ENCODE data around the gene TNKS2. TPM values are rescaled to one million over a fixed set of nuclear protein-coding genes. Genes with fewer than 3 reads are reported as not detected.

TNKS2 gene
- total RNA-seq, 2 donors from 2014 or later: 38.5 to 43.2 TPM

- Histone ChIP-seq H3K4me3 (no peak overlapping the region), H3K9me3 (no peaks in the 10 kb centered on the region), H3K36me3 (peaks cover 0 to 5% of the 10 kb centered on the region in 2 donors), H3K27me3 (replicated peaks; ENCODE audit: insufficient read depth) (no peaks in the 10 kb centered on the region), H3K4me1 (replicated peaks) (no peaks in the 10 kb centered on the region), H3K27ac (no peak overlapping the region)
- 73% methylated on average over 2 of the region's 2 CpGs for WGBS
- TF ChIP-seq POLR2AphosphoS5 (IDR thresholded peaks at IDR 0.05) (no peak), CTCF (IDR thresholded peaks at IDR 0.05) (no peak), POLR2A (IDR thresholded peaks at IDR 0.05) (no peak)
- no peak for DNase-seq (ENCODE audit: low spot score)
- intact Hi-C loops (cut with DNase I): no loop called here
Observed at GRCh38 chr10:91816981-91817380, 18.8 kb downstream of the TNKS2 start.

- Histone ChIP-seq H3K4me3 (no peak overlapping the region), H3K4me1 (replicated peaks) (no peaks in the 10 kb centered on the region), H3K36me3 (peaks cover 0 to 5% of the 10 kb centered on the region in 2 donors), H3K9me3 (no peaks in the 10 kb centered on the region), H3K27ac (no peak overlapping the region), H3K27me3 (replicated peaks; ENCODE audit: insufficient read depth) (no peaks in the 10 kb centered on the region)
- intact Hi-C loops (cut with DNase I): no loop called here
- 83% methylated on average over 3 of the region's 3 CpGs for WGBS
- DNase-seq (ENCODE audit: low spot score): no peak
- no peak for TF ChIP-seq CTCF (IDR thresholded peaks at IDR 0.05)
- TF ChIP-seq POLR2A (IDR thresholded peaks at IDR 0.05): no peak
- no peak for TF ChIP-seq POLR2AphosphoS5 (IDR thresholded peaks at IDR 0.05)
Observed at GRCh38 chr10:91820144-91820543, 21.9 kb downstream of the TNKS2 start.

- H3K27me3 ChIP-seq (replicated peaks; ENCODE audit: insufficient read depth): no peaks in the 10 kb centered on the region
- no peak overlapping the region for H3K4me3 ChIP-seq
- no peaks in the 10 kb centered on the region for H3K9me3 ChIP-seq
- no peak for TF ChIP-seq POLR2AphosphoS5 (IDR thresholded peaks at IDR 0.05)
- TF ChIP-seq CTCF (IDR thresholded peaks at IDR 0.05): no peak
- no peak for TF ChIP-seq POLR2A (IDR thresholded peaks at IDR 0.05)
- no peaks in the 10 kb centered on the region for H3K4me1 ChIP-seq (replicated peaks)
- H3K36me3 ChIP-seq: peaks cover 5 to 7% of the 10 kb centered on the region in 2 donors
- no peak for DNase-seq (ENCODE audit: low spot score)
- WGBS: 100% methylated on average over 1 of the region's 1 CpG
- H3K27ac ChIP-seq: no peak overlapping the region
- intact Hi-C loops (cut with DNase I): no loop called here
Observed at GRCh38 chr10:91824076-91824475, 25.9 kb downstream of the TNKS2 start.

- DNase-seq (ENCODE audit: low spot score): no peak
- Histone ChIP-seq H3K36me3 (peaks cover 0 to 7% of the 10 kb centered on the region in 2 donors), H3K9me3 (no peaks in the 10 kb centered on the region), H3K27ac (no peak overlapping the region), H3K4me3 (no peak overlapping the region), H3K4me1 (replicated peaks) (no peaks in the 10 kb centered on the region), H3K27me3 (replicated peaks; ENCODE audit: insufficient read depth) (no peaks in the 10 kb centered on the region)
- intact Hi-C loops (cut with DNase I): no loop called here
- TF ChIP-seq CTCF (IDR thresholded peaks at IDR 0.05): no peak
- TF ChIP-seq POLR2A (IDR thresholded peaks at IDR 0.05): no peak
- TF ChIP-seq POLR2AphosphoS5 (IDR thresholded peaks at IDR 0.05): no peak
- WGBS: 85% methylated on average over 2 of the region's 2 CpGs
Observed at GRCh38 chr10:91829268-91829667, 31.0 kb downstream of the TNKS2 start.

GRCh38 chr10:91838199-91838598, 40.0 kb downstream of the TNKS2 start:
- no peaks in the 10 kb centered on the region for H3K4me1 ChIP-seq (replicated peaks)
- no peak for DNase-seq (ENCODE audit: low spot score)
- TF ChIP-seq POLR2A (IDR thresholded peaks at IDR 0.05): no peak
- TF ChIP-seq POLR2AphosphoS5 (IDR thresholded peaks at IDR 0.05): no peak
- TF ChIP-seq CTCF (IDR thresholded peaks at IDR 0.05): no peak
- H3K4me3 ChIP-seq: no peak overlapping the region
- no peak overlapping the region for H3K27ac ChIP-seq
- intact Hi-C loops (cut with DNase I): no loop called here
- H3K36me3 ChIP-seq: peaks cover 3 to 5% of the 10 kb centered on the region in 2 donors
- H3K27me3 ChIP-seq (replicated peaks; ENCODE audit: insufficient read depth): no peaks in the 10 kb centered on the region
- H3K9me3 ChIP-seq: no peaks in the 10 kb centered on the region
- 90% methylated on average over 3 of the region's 3 CpGs for WGBS

Data from prostate gland (tissue), 2 donors.